Fibroblast of the aortic adventitia (primary cell): ENCODE results near the gene GGTLC1. TPM values are rescaled to one million over a fixed set of nuclear protein-coding genes. Genes with fewer than 3 reads are reported as not detected.

ENCODE experiments used
- DNase-seq: peaks from one replicate; pipeline ENCODE4 v3.0.0-alpha.2; 2010; ENCODE audit warnings: low read depth
- H3K4me3 ChIP-seq: 2 replicates; pipeline ENCODE4 v1.5.1; 2011; ENCODE audit warnings: low read depth, mild to moderate bottlenecking, control low read depth, low read length, moderate library complexity
- CTCF ChIP-seq: IDR thresholded peaks from 2 replicates; pipeline ENCODE4 v1.5.1; 2011; ENCODE audit warnings: mild to moderate bottlenecking, low read length, control low read depth, inconsistent platforms; ENCODE audit not compliant: insufficient read depth
- total RNA-seq: library from RNA; depleted of rRNA; stranded (reverse); fragments of >200 nt; gene quantifications from 2 replicates; pipeline ENCODE4 v1.2.3, GENCODE V29; 2012; ENCODE audit warnings: low replicate concordance

The GGTLC1 gene
- total RNA-seq, 1 donor, result not detected

DNA sequence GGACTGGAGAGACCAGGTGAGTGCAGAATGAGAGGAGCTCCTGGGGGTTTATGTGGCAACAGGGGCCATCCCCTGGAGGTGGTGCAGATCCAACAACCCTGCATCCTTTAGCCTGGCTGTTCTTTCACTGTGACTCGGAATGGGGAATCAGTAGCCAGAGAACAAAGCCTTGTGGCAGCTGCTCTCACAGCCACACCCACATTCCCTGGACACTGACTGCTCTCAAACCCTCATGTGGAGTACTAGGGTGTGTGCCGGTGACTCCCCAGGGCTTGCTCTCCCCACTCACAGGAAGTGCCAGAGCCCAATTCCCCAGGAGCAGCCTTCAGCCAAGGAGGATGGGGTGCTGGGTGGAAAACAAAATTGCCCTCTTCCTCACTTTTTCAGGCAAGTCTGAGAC lies 30.2 kb upstream of the GGTLC1 start:
- DNase-seq, result no peak

GRCh38 chr20:24017458-24017755 lies 28.8 kb upstream of the GGTLC1 start:
- H3K4me3 ChIP-seq, result no peak overlapping the region
- no peak for TF ChIP-seq CTCF
- DNase-seq, result peak; percentile 5

More for the DNA sequence above, 30.2 kb upstream of the GGTLC1 start:
- no peak overlapping the region for H3K4me3 ChIP-seq
- TF ChIP-seq CTCF, result no peak

- no peak overlapping the region for H3K4me3 ChIP-seq
- no peak for TF ChIP-seq CTCF
- DNase-seq, result no peak
Measured at GRCh38 chr20:24016607-24017457, 28.3 kb upstream of the GGTLC1 start.

GRCh38 chr20:24013953-24014352 lies 25.4 kb upstream of the GGTLC1 start:
- DNase-seq, result no peak
- no peak for TF ChIP-seq CTCF
- no peak overlapping the region for H3K4me3 ChIP-seq

- no peak for DNase-seq
- TF ChIP-seq CTCF, result no peak
- H3K4me3 ChIP-seq, result no peak overlapping the region
Measured at GRCh38 chr20:24011282-24011681, 22.7 kb upstream of the GGTLC1 start.

- no peak overlapping the region for H3K4me3 ChIP-seq
- DNase-seq, result no peak
- no peak for TF ChIP-seq CTCF
Measured at GRCh38 chr20:24007758-24008157, 19.2 kb upstream of the GGTLC1 start.
